ENCODE results near the gene ACER3.
"Not testable (repeated sequence)": the region's sequence is repeated elsewhere in the genome, so short reads cannot be mapped to it uniquely, and the experiment has no call there.

Gene ACER3

GRCh38 chr11:76836613-76837291 lies 24.0 kb upstream of the ACER3 start:
- no peak for DNase-seq (ENCODE audit: low read depth)

- DNase-seq (ENCODE audit: low read depth): no peak
Measured at GRCh38 chr11:76837696-76838677, 22.7 kb upstream of the ACER3 start.

- DNase-seq (ENCODE audit: low read depth): no peak
Measured at GRCh38 chr11:76838678-76839068, 22.0 kb upstream of the ACER3 start.

GRCh38 chr11:76839311-76839710 lies 21.4 kb upstream of the ACER3 start:
- no peak for DNase-seq (ENCODE audit: low read depth)

- no peak for DNase-seq (ENCODE audit: low read depth)
Measured at GRCh38 chr11:76841923-76842452, 18.7 kb upstream of the ACER3 start.

GRCh38 chr11:76843907-76844306 lies 16.8 kb upstream of the ACER3 start:
- DNase-seq (ENCODE audit: low read depth): no peak

GRCh38 chr11:76844511-76844910 lies 16.2 kb upstream of the ACER3 start:
- DNase-seq (ENCODE audit: low read depth): no peak

- DNase-seq (ENCODE audit: low read depth): no peak
Measured at GRCh38 chr11:76845069-76845468, 15.6 kb upstream of the ACER3 start.

- no peak for DNase-seq (ENCODE audit: low read depth)
Measured at GRCh38 chr11:76846441-76846840, 14.3 kb upstream of the ACER3 start.

GRCh38 chr11:76849376-76849775 lies 11.3 kb upstream of the ACER3 start:
- no peak for DNase-seq (ENCODE audit: low read depth)

GRCh38 chr11:76850130-76850529 lies 10.6 kb upstream of the ACER3 start:
- DNase-seq (ENCODE audit: low read depth): no peak

GRCh38 chr11:76850815-76851214 lies 9.9 kb upstream of the ACER3 start:
- no peak for DNase-seq (ENCODE audit: low read depth)

GRCh38 chr11:76854709-76855108 lies 6.0 kb upstream of the ACER3 start:
- DNase-seq (ENCODE audit: low read depth): no peak

GRCh38 chr11:76855670-76856069 lies 5.0 kb upstream of the ACER3 start:
- DNase-seq (ENCODE audit: low read depth): not testable (repeated sequence)

- no peak for DNase-seq (ENCODE audit: low read depth)
Measured at GRCh38 chr11:76856106-76856505, 4.6 kb upstream of the ACER3 start.

GRCh38 chr11:76856571-76856970 lies 4.1 kb upstream of the ACER3 start:
- no peak for DNase-seq (ENCODE audit: low read depth)

GRCh38 chr11:76857781-76858410 lies 2.8 kb upstream of the ACER3 start:
- no peak for DNase-seq (ENCODE audit: low read depth)

GRCh38 chr11:76859708-76860227 lies 950 bp upstream of the ACER3 start:
- DNase-seq (ENCODE audit: low read depth): no peak

GRCh38 chr11:76861490-76861953 lies 804 bp downstream of the ACER3 start:
- DNase-seq (ENCODE audit: low read depth): no peak

- not testable (repeated sequence) for DNase-seq (ENCODE audit: low read depth)
Measured at GRCh38 chr11:76862794-76863193, 2.1 kb downstream of the ACER3 start.

- no peak for DNase-seq (ENCODE audit: low read depth)
Measured at GRCh38 chr11:76863196-76863777, 2.6 kb downstream of the ACER3 start.

All from stimulated activated CD8-positive, alpha-beta memory T cell treated with anti-CD3 and anti-CD28 coated beads, Interleukin-7, amount 100 ng/mL, for 24 hours (primary cell).